OCI-LY1 (cell line): ENCODE data around the gene CYP2A13.

ENCODE experiments used
- EZH2 ChIP-seq: fragments of 200-600 bp; sonication (generic), shearing (Covaris generic); IDR thresholded peaks from 2 replicates; pipeline ENCODE4 v1.8.0; 2017; ENCODE audit warnings: borderline replicate concordance, mixed run types, mild to moderate bottlenecking, antibody characterized with exemption, low read length, moderate library complexity, mixed read lengths
- TF ChIP-seq, protein P1 (sequence below): fragments of 200-600 bp; sonication (generic), shearing (Covaris generic); IDR thresholded peaks from 2 replicates; pipeline ENCODE4 v1.5.1; 2017; ENCODE audit warnings: mild to moderate bottlenecking, antibody characterized with exemption, low read length, moderate library complexity, mixed read lengths

DNA sequence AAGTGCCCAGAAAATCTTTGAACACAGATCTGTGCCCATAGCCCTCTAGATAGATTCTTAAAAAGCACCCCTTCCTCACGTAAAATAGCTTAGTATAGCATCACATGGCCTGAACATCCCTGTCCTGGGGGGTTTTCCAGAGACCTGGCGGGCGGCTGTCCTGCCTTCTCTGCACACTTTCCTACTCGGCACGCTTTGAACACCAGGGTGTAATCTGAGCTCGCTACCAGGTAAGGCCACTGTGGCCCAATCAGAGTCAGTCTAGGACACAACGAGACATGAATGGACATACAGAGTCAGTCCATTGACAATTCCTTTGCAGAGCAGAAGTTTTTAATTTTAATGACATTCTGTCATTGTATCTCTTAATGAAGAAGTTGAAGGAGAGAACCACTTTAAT is 8.1 kb downstream of the CYP2A13 start:
- TF ChIP-seq, protein P1, sequence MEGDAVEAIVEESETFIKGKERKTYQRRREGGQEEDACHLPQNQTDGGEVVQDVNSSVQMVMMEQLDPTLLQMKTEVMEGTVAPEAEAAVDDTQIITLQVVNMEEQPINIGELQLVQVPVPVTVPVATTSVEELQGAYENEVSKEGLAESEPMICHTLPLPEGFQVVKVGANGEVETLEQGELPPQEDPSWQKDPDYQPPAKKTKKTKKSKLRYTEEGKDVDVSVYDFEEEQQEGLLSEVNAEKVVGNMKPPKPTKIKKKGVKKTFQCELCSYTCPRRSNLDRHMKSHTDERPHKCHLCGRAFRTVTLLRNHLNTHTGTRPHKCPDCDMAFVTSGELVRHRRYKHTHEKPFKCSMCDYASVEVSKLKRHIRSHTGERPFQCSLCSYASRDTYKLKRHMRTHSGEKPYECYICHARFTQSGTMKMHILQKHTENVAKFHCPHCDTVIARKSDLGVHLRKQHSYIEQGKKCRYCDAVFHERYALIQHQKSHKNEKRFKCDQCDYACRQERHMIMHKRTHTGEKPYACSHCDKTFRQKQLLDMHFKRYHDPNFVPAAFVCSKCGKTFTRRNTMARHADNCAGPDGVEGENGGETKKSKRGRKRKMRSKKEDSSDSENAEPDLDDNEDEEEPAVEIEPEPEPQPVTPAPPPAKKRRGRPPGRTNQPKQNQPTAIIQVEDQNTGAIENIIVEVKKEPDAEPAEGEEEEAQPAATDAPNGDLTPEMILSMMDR = no peak
- no peak for TF ChIP-seq EZH2
